Measurements from ENCODE around the gene ARMC5.
A peak's percentile ranks its signal among the peaks of the same experiment; 100 is the strongest.

ARMC5 gene

GRCh38 chr16:31441956-31442355 lies 17.3 kb upstream of the ARMC5 start:
- TF ChIP-seq TAF1 (IDR thresholded peaks at IDR 0.05; ENCODE audit: borderline replicate concordance, insufficient read depth, low read length) = no peak
- no peak for TF ChIP-seq SIN3A (IDR thresholded peaks at IDR 0.05; ENCODE audit: borderline replicate concordance, insufficient read depth, low read length)
- no peak for TF ChIP-seq FOXP2 (optimal IDR thresholded peaks at IDR 0.05; ENCODE audit: borderline replicate concordance, extremely low read depth, extremely low read length, insufficient read depth)
- no peak for TF ChIP-seq POLR2AphosphoS5 (IDR thresholded peaks at IDR 0.05; ENCODE audit: low read depth, low read length)
- no peak for TF ChIP-seq REST (IDR thresholded peaks at IDR 0.05; ENCODE audit: insufficient read depth in 1 of 2, low read depth in 2 of 2, low read length in 2 of 2)

DNA sequence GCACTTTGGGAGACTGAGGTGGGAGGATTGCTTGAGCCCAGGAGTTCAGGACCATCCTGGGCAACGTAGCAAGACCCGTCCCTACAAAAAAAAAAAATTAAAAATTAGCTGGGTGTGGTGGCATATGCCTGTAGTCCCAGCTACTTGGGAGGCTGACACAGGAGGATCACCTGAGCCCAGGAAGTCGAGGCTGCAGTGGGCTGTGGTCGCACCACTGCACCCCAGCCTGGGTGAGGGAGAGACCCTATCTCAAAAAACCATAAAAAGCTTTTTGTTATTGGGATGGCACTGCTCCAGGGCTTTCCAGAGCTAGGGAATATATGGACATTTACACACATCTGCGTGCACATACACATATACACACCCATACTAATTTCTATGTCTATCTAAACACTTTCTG lies 8.1 kb upstream of the ARMC5 start:
- TF ChIP-seq TAF1 (IDR thresholded peaks at IDR 0.05; ENCODE audit: borderline replicate concordance, insufficient read depth, low read length) = no peak

DNA sequence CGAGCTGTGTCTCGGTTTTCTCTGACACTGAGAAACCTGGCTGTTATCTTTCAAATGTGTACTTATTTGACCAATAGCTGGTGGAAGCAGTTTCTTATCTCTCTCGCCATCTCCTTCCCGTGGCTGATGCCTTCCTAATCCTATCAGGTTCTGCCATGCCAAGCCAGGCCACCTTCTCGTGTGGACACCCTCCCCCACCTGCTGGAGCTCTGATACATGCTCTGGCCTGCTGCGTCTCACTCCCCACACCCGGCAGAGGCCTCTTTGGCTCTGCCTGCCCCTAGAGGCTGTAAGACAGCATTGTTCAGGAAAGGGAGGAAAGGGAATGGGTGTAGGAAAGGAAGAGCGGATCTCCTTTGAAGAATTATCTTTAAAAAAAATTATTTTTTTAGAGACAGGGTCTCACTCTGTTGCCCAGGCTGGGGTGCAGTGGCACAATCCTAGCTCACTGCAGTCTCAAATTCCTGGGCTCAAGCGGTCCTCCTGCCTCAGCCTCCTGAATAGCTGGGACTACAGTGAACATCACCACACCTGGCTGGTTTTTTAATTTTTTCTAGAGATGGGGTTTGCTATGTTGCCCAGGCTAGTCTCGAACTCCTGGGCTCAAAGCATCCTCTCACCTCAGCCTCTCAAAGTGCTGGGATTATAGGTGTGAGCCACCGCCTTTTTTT lies 7.5 kb upstream of the ARMC5 start:
- TF ChIP-seq SIN3A (IDR thresholded peaks at IDR 0.05; ENCODE audit: borderline replicate concordance, insufficient read depth, low read length) = no peak
- TF ChIP-seq FOXP2 (optimal IDR thresholded peaks at IDR 0.05; ENCODE audit: borderline replicate concordance, extremely low read depth, extremely low read length, insufficient read depth) = no peak

- TF ChIP-seq POLR2AphosphoS5 (IDR thresholded peaks at IDR 0.05; ENCODE audit: low read depth, low read length) (peak; percentile 66), TAF1 (IDR thresholded peaks at IDR 0.05; ENCODE audit: borderline replicate concordance, insufficient read depth, low read length) (no peak)
Observed at GRCh38 chr16:31452631-31453106, 6.6 kb upstream of the ARMC5 start.

DNA sequence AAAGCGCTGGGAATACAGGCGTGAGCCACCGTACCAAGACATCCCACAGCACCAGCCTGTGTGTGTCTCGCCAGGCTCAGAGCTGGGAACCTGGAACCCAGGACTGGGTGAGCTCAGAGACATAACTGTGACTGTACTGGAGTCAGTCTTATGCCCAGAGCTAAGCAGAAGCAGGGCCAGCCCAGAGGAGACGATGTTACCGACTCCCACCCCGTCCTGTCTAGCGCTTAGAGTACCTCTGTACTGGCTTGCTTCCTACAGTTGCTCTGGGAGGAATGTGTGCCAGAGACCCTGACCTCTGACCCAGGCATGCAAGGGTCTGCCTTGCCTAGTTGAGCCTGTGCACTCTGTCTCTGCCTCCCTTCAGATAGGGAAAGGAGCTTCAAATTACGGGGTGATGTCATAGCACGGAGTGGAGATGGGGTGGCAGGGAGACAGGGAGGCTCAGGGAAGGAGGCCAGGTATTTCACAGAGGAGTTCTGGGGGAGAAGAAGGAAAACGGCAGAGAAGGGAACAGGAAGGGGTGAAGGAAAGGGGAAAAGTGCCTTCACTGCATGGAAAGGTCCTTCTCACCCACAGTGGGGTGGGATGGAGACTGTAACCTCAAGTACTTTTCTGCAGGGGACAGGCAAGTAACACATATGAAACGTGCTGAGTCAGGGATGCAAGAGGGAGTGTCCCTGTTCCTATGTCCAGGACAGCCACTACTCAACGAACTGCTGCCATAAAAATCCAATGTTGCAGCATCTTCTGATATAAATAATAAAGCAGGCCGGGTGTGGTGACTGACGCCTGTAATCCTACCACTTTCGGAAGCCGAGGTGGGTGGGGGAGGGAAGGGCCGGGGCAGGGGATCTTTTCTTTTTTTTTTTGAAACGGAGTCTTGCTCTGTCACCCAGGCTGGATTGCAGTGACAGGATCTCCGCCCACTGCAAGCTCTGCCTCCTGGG lies 5.8 kb upstream of the ARMC5 start:
- TF ChIP-seq TAF1 (IDR thresholded peaks at IDR 0.05; ENCODE audit: borderline replicate concordance, insufficient read depth, low read length) = no peak
- TF ChIP-seq REST (IDR thresholded peaks at IDR 0.05; ENCODE audit: insufficient read depth in 1 of 2, low read depth in 2 of 2, low read length in 2 of 2) = no peak
- no peak for TF ChIP-seq FOXP2 (optimal IDR thresholded peaks at IDR 0.05; ENCODE audit: borderline replicate concordance, extremely low read depth, extremely low read length, insufficient read depth)
- TF ChIP-seq SIN3A (IDR thresholded peaks at IDR 0.05; ENCODE audit: borderline replicate concordance, insufficient read depth, low read length) = no peak
- TF ChIP-seq POLR2AphosphoS5 (IDR thresholded peaks at IDR 0.05; ENCODE audit: low read depth, low read length) = no peak

GRCh38 chr16:31455601-31456314 lies 3.5 kb upstream of the ARMC5 start:
- TF ChIP-seq REST (IDR thresholded peaks at IDR 0.05; ENCODE audit: insufficient read depth in 1 of 2, low read depth in 2 of 2, low read length in 2 of 2) (no peak), POLR2AphosphoS5 (IDR thresholded peaks at IDR 0.05; ENCODE audit: low read depth, low read length) (0 out of 2 replicates have a peak, but pooled peaks have one; percentile 3), SIN3A (IDR thresholded peaks at IDR 0.05; ENCODE audit: borderline replicate concordance, insufficient read depth, low read length) (no peak), FOXP2 (optimal IDR thresholded peaks at IDR 0.05; ENCODE audit: borderline replicate concordance, extremely low read depth, extremely low read length, insufficient read depth) (no peak), TAF1 (IDR thresholded peaks at IDR 0.05; ENCODE audit: borderline replicate concordance, insufficient read depth, low read length) (no peak)

Data from PFSK-1 (cell line).